Measurements from ENCODE around the gene NUP160. TPM values are rescaled to one million over a fixed set of nuclear protein-coding genes. Genes with fewer than 3 reads are reported as not detected.
"Not testable (repeated sequence)": the region's sequence is repeated elsewhere in the genome, so short reads cannot be mapped to it uniquely, and the experiment has no call there.

NUP160 gene
- polyA plus RNA-seq, 5 donors: 56.6 to 86.5 (median 79.0) TPM

DNA sequence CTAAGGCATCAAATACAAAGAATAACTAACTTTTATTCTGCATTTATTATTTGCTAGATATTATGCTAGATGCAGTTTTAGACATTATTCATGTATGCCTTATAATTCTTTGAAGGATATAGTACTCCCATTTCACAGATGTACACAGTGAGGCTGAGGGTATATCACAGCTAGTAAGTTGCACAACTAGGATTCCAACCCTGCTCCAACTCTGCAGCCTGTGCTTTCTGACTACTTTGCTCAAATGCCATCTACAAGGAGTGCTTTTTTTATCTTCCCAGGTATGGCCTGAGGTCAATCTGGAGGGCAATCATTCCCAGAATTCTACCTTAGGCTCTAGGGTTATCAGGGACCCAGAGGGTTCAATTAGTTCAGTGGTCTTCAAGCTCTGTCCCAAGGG is 28.4 kb downstream of the NUP160 start:
- DNase-seq: no peak

- DNase-seq: no peak
Observed at GRCh38 chr11:47800759-47801158, 47.4 kb downstream of the NUP160 start.

- no peak for DNase-seq
Observed at GRCh38 chr11:47797633-47798032, 50.5 kb downstream of the NUP160 start.

DNA sequence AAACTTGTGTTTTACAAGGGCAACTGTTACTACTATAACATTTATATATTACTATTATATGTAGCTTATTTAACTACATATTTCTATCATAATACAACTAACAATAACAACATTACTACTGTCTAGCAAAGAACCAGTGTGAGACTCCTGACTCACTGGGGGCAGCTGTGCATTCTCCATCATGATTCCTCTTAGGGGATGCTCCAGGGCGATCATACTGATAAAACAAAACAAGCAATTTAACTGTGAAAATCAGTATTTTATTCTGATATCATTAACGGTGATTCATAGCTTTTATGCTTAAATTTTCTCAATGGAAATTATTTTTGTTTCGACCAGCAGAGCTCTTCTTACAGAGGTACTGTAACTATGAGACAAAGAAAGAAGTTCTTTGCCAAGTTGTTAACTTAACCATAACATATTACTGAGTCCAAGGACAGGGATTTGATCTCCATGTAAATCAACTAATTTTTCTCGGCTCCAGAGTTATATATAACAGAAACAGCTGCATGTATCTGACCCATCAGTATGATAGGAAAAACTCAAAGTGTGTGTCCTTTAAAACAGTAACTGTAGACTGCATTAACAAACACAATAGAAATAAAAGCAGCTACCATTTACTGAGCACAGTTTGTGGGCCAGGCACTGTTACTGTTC is 56.2 kb downstream of the NUP160 start:
- DNase-seq: no peak

- DNase-seq: not testable (repeated sequence)
Observed at GRCh38 chr11:47790017-47790416, 58.1 kb downstream of the NUP160 start.

GRCh38 chr11:47788181-47788580 is 60.0 kb downstream of the NUP160 start:
- no peak for DNase-seq

DNA sequence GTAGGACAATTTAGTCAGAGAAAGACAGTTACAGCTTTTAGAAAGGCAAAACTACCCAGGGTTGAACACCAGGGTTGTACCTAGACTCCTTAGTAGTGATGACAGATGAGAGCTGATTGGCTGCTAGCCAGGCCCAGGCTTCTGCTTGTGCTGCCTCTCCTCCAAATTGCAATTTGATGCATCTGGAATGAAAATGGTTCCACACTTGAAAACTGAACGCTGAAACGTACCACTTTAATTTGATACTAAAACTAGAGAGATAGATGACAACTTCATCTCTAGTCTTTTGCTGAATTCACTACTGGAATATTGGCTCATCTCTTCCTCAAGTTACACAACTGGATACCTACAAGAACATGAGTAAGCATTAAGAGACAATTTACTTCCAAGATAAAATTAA is 61.8 kb downstream of the NUP160 start:
- DNase-seq: no peak

GRCh38 chr11:47784785-47785381 is 63.3 kb downstream of the NUP160 start:
- DNase-seq: no peak

GRCh38 chr11:47783087-47783610 is 65.0 kb downstream of the NUP160 start:
- DNase-seq: no peak

DNA sequence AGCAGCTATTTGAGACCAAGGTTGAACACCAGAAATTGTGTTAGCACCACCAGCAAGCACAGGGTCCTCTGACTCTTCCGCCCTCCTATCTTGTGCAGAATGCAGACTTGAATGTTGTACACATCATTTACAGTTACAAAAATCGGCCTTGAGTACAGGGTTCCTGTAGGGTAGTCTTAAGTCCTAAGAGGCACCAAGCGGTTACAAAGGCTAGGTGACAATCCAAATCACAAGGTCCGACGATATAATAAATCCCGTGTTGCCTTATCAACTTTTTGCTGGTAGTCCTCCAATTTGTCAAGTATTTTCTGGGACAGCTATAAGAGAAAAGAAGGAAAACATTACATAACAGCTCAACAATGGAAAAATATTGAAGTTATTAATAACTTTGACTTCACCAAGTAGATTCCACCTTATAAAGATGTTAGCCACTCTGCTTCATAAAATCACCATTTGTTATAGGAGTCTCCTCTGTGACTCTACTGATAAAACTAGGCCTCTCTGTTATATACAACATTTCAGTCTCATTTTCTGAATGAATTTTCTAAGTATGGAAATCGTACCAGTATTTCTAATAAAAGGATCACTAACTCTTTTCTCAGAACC is 69.2 kb downstream of the NUP160 start:
- DNase-seq: no peak

GRCh38 chr11:47775240-47775869 is 72.8 kb downstream of the NUP160 start:
- DNase-seq: no peak

DNA sequence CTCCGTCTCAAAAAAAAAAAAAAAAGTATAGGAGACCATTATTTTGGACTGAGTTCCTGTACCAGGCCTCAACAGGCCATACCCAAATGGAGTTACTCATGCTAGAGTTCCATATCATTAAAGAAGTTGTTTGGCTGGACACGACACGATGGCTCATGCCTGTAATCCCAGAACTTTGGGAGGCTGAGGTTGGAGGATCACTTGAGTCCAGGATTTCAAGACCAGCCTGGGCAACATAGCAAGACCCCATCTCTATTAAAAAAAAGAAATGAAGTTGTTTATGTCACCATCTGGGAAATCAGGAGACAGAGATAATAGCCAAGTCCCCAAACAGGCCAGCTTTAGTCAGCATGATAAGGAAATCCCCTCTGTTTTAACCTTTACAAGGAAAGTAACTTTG is 74.3 kb downstream of the NUP160 start:
- no peak for DNase-seq

GRCh38 chr11:47769556-47769955 is 78.6 kb downstream of the NUP160 start:
- not testable (repeated sequence) for DNase-seq

DNA sequence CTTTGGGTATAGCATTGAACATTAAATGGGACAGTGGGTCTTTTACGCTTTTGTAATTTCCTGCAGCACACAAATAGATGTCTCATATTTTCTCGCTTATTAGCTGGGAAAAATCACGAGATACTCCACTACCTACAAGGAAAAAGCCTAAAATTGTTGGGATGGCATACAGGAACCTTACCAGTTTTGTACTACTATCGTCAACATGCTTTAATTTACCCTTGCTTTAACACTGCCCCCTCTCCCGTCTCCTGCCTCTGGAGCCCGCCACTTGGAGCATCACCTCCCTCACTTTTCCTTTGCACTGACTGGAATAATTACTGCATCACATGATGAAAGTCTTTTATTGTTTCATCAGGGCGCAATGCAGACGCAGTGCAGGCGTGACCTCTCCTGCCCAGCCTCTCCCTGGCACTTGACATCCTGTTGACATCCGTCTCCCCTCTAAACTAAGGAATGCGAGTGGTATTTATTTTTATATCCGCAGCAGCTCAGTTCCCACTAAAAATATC is 80.0 kb downstream of the NUP160 start:
- peak; percentile 71 to 77 for DNase-seq

- DNase-seq: peak; percentile 78 to 82
Observed at GRCh38 chr11:47766509-47767227, 81.5 kb downstream of the NUP160 start.

GRCh38 chr11:47765086-47765485 is 83.1 kb downstream of the NUP160 start:
- no peak for DNase-seq

GRCh38 chr11:47759291-47759690 is 88.9 kb downstream of the NUP160 start:
- not testable (repeated sequence) for DNase-seq

GRCh38 chr11:47756208-47756607 is 91.9 kb downstream of the NUP160 start:
- DNase-seq: no peak

- no peak for DNase-seq
Observed at GRCh38 chr11:47750725-47751124, 97.4 kb downstream of the NUP160 start.

GRCh38 chr11:47742494-47742893 is 105.7 kb downstream of the NUP160 start:
- DNase-seq: not testable (repeated sequence)

DNA sequence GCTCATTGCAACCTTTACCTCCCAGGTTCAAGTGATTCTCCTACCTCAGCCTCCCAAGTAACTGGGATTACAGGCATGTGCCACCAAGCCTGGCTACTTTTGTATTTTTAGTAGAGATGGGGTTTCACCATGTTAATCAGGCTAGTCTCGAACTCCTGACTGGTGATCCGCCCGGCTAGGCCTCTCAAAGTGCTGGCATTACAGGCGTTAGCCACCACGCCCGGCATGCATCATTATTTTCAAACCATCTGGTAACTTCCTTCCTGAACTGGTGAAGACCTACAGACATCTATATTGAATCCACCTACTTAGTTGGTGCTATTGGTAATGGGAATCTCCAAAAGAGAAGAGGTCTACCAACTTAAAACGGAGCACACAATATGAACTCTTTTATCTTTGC is 110.3 kb downstream of the NUP160 start:
- not testable (repeated sequence) for DNase-seq

DNA sequence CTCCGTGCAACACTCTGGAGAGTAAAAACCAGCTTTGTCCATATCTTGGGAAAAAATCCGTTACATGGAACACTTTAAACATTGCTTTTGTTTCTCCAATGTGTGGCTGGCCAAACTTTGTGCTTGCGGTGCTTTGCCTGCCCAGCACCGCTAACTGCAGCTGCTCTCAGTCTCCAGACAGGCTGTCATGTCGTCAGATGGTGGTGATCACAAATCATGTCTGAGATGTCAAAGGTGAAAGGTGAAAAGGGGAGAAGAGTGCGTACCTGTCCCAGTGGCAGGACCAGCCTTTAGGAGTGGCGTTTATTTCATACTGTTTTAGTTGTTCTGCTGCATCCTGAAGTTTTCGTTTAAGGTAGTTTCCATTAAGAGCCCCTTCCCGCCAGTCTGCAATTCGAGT is 115.9 kb downstream of the NUP160 start:
- DNase-seq: peak; percentile 46 to 55
